ENCODE results near the gene SHD. TPM values are rescaled to one million over a fixed set of nuclear protein-coding genes. Genes with fewer than 3 reads are reported as not detected.
"Not testable (repeated sequence)": the region's sequence is repeated elsewhere in the genome, so short reads cannot be mapped to it uniquely, and the experiment has no call there.

SHD gene
- total RNA-seq (2021; ENCODE audit: unreplicated experiment) (0.46 TPM), Bru-seq, nascent RNA (not detected), BruChase-seq, experiment 1, labeled RNA remaining after a 2-hour chase (percentile 15 among the genes with signal in this experiment), BruChase-seq, experiment 2, labeled RNA remaining after a 6-hour chase (percentile 7 among the genes with signal in this experiment)
- 0.35 TPM for polyA plus RNA-seq (2012; ENCODE audit: insufficient read length)
- long read RNA-seq: 0 reads

GRCh38 chr19:4278419-4279266, at the start of gene SHD:
SHD (plus strand) TSS chr19:4279266; CDS start chr19:4280064, 798 bp downstream.
- ChIA-PET POLR2A (interaction anchor here (0.5 to 0.6 kb wide), 2 partner anchors 19 to 68 kb away, joined by 5 read pairs; no protein-coding TSS in a partner anchor), CTCF (no interaction called here)
- TF ChIP-seq SIN3A (IDR thresholded peaks at IDR 0.05; ENCODE audit: borderline replicate concordance, insufficient read depth, low read depth, low read length): no peak
- TF ChIP-seq CTCF (IDR thresholded peaks at IDR 0.05): no peak
- TF ChIP-seq REST (IDR thresholded peaks at IDR 0.05; ENCODE audit: insufficient read depth in 1 of 2, low read depth in 2 of 2, low read length in 1 of 2): no peak
- no peak for TF ChIP-seq TCF7L2 (IDR thresholded peaks at IDR 0.05; ENCODE audit: low read depth, low read length)
- TF ChIP-seq POLR2AphosphoS5 (IDR thresholded peaks at IDR 0.05; ENCODE audit: low read depth, low read length): no peak
- DNase-seq (ENCODE audit: low read depth, low spot score): no peak
- H3K27me3 ChIP-seq (ENCODE audit: control insufficient read depth, insufficient read depth, low read length): no peaks in the 10 kb centered on the region; the same call in 1 of the 2 replicates
- in situ Hi-C loops (cut with HindIII; ENCODE audit: low pct_unique_long_range_greater_than_20kb, low sequenced_read_pairs): no loop called here
- H3K4me1 ChIP-seq (ENCODE audit: control insufficient read depth, insufficient read depth, low read length): no peaks in the 10 kb centered on the region
- no peaks in the 10 kb centered on the region for H3K9me3 ChIP-seq (ENCODE audit: control insufficient read depth, insufficient read depth, low read depth, low read length)
- peak; percentile 50; the same call in 1 of the 2 replicates for ATAC-seq
- no peaks in the 10 kb centered on the region for H3K36me3 ChIP-seq (ENCODE audit: control insufficient read depth, insufficient read depth, low read length)
- no TSS peak for BruUV-seq (replicated peaks)
- peak within 1 kb of the TSS; percentile 30 for H3K4me3 ChIP-seq (ENCODE audit: low read depth in 2 of 2, low read length in 2 of 2)
- intact Hi-C loops (cut with micrococcal nuclease; ENCODE audit: unreplicated experiment): no loop called here
- H3K27ac ChIP-seq (ENCODE audit: low read length): no peak within 1 kb of the TSS

GRCh38 chr19:4230237-4230636, 48.8 kb upstream of the SHD start:
- H3K9me3 ChIP-seq (ENCODE audit: control insufficient read depth, insufficient read depth, low read depth, low read length); DNase-seq (ENCODE audit: low read depth, low spot score); H3K4me1 ChIP-seq (ENCODE audit: control insufficient read depth, insufficient read depth, low read length); H3K27me3 ChIP-seq (ENCODE audit: control insufficient read depth, insufficient read depth, low read length); intact Hi-C loops (cut with micrococcal nuclease; ENCODE audit: unreplicated experiment); ATAC-seq; BruUV-seq (replicated peaks); CTCF ChIA-PET; H3K27ac ChIP-seq (ENCODE audit: low read length); H3K36me3 ChIP-seq (ENCODE audit: control insufficient read depth, insufficient read depth, low read length); H3K4me3 ChIP-seq (ENCODE audit: low read depth in 2 of 2, low read length in 2 of 2); in situ Hi-C loops (cut with HindIII; ENCODE audit: low pct_unique_long_range_greater_than_20kb, low sequenced_read_pairs); POLR2A ChIA-PET: not testable (repeated sequence)

- H3K27ac ChIP-seq (ENCODE audit: low read length); POLR2A ChIA-PET; H3K9me3 ChIP-seq (ENCODE audit: control insufficient read depth, insufficient read depth, low read depth, low read length); H3K4me3 ChIP-seq (ENCODE audit: low read depth in 2 of 2, low read length in 2 of 2); H3K36me3 ChIP-seq (ENCODE audit: control insufficient read depth, insufficient read depth, low read length); H3K27me3 ChIP-seq (ENCODE audit: control insufficient read depth, insufficient read depth, low read length); BruUV-seq (replicated peaks); in situ Hi-C loops (cut with HindIII; ENCODE audit: low pct_unique_long_range_greater_than_20kb, low sequenced_read_pairs); H3K4me1 ChIP-seq (ENCODE audit: control insufficient read depth, insufficient read depth, low read length); ATAC-seq; DNase-seq (ENCODE audit: low read depth, low spot score); intact Hi-C loops (cut with micrococcal nuclease; ENCODE audit: unreplicated experiment): not testable (repeated sequence)
- CTCF ChIA-PET: interaction anchor here (0.7 kb wide), 1 partner anchor 90 kb away, joined by 9 read pairs; no protein-coding TSS in a partner anchor
Measured at GRCh38 chr19:4231521-4231920, 47.5 kb upstream of the SHD start.

- in situ Hi-C loops (cut with HindIII; ENCODE audit: low pct_unique_long_range_greater_than_20kb, low sequenced_read_pairs); H3K27ac ChIP-seq (ENCODE audit: low read length); H3K9me3 ChIP-seq (ENCODE audit: control insufficient read depth, insufficient read depth, low read depth, low read length); ATAC-seq; BruUV-seq (replicated peaks); H3K4me3 ChIP-seq (ENCODE audit: low read depth in 2 of 2, low read length in 2 of 2); H3K4me1 ChIP-seq (ENCODE audit: control insufficient read depth, insufficient read depth, low read length); DNase-seq (ENCODE audit: low read depth, low spot score); intact Hi-C loops (cut with micrococcal nuclease; ENCODE audit: unreplicated experiment); H3K27me3 ChIP-seq (ENCODE audit: control insufficient read depth, insufficient read depth, low read length); H3K36me3 ChIP-seq (ENCODE audit: control insufficient read depth, insufficient read depth, low read length); POLR2A ChIA-PET: not testable (repeated sequence)
- CTCF ChIA-PET: interaction anchor here (0.7 kb wide), 2 partner anchors 90 to 377 kb away, joined by 4 to 9 read pairs; no protein-coding TSS in a partner anchor
Measured at GRCh38 chr19:4232139-4232538, 46.9 kb upstream of the SHD start.
